Measurements from ENCODE around the gene UBE2J1. TPM values are rescaled to one million over a fixed set of nuclear protein-coding genes. Genes with fewer than 3 reads are reported as not detected.

The UBE2J1 gene
- total and polyA plus RNA-seq, 9 of the 15 experiments (the other 6 are each of a cell fraction or from before 2014, with no cell fraction given) = 11.6 to 32.6 (median 22.0) TPM

GRCh38 chr6:89297695-89298351 lies 54.7 kb downstream of the UBE2J1 start (continued):
- TF ChIP-seq CHD7 (IDR thresholded peaks at IDR 0.05; ENCODE audit: low read depth, low read length) (no peak), TCF3 (CRISPR knock-in tag; IDR thresholded peaks at IDR 0.05) (peak; percentile 67), MEIS2 (IDR thresholded peaks at IDR 0.05; ENCODE audit: partially characterized antibody) (peak; percentile 48), PRPF4 (IDR thresholded peaks at IDR 0.05; ENCODE audit: insufficient read depth, low read depth, low read length, poor library complexity, severe bottlenecking) (no peak), ZFX (CRISPR knock-in tag; IDR thresholded peaks at IDR 0.05) (peak; percentile 79), MECOM (CRISPR knock-in tag; IDR thresholded peaks at IDR 0.05) (no peak), TCF7 (IDR thresholded peaks at IDR 0.05; ENCODE audit: borderline replicate concordance) (no peak), HDAC2 (IDR thresholded peaks at IDR 0.05) (peak; percentile 67; the same call in 1 of the 2 replicates), NR2C2 (CRISPR knock-in tag; IDR thresholded peaks at IDR 0.05) (no peak), NR2C2 (tag; IDR thresholded peaks at IDR 0.05) (peak; percentile 57; the same call in 1 of the 2 replicates), POLR2AphosphoS5 (IDR thresholded peaks at IDR 0.05; ENCODE audit: control insufficient read depth, insufficient read depth, low read depth, low read length) (peak; percentile 53; the same call in 1 of the 2 replicates), PCBP2 (IDR thresholded peaks at IDR 0.05; ENCODE audit: low read depth, low read length, poor library complexity, severe bottlenecking) (no peak), CBX1 (IDR thresholded peaks at IDR 0.05; ENCODE audit: low read depth) (no peak), FOS (IDR thresholded peaks at IDR 0.05; ENCODE audit: extremely low read depth, insufficient read length) (no peak)
